H1 (cell line): ENCODE measurements around the gene COPG1. TPM values are rescaled to one million over a fixed set of nuclear protein-coding genes. Genes with fewer than 3 reads are reported as not detected.

Source experiments
- CTCF ChIA-PET: fragments of 300-600 bp; sonication (Branson Sonifier 250); formaldehyde crosslinking; loops from one replicate; lab custom pipeline; 2021; ENCODE audit not compliant: partially characterized antibody; lab: Charles Lee
- POLR2A ChIA-PET: fragments of 300-600 bp; sonication (Branson Sonifier 250); formaldehyde crosslinking; loops from one replicate; lab custom pipeline; 2021; ENCODE audit warnings: inconsistent platforms; ENCODE audit not compliant: partially characterized antibody; lab: Charles Lee
- DNase-seq, 2 experiments: peaks; one replicate each; pipeline versions ENCODE4 v3.0.0 to v3.0.0-alpha.2; 2010 to 2022; ENCODE audit warnings: low spot score in 2 of 2, low read depth in 1 of 2, mixed read lengths in 1 of 2
- FAIRE-seq: peaks from 2 replicates; lab custom pipeline; 2011; peaks lifted over from hg19 to GRCh38; lab: Jason Lieb, UNC
- H2AFZ ChIP-seq: 2 replicates; pipeline ENCODE4 v1.8.1; 2012; ENCODE audit warnings: low read length, inconsistent platforms
- H2AK5ac ChIP-seq: 2 replicates; pipeline ENCODE4 v1.6.1; 2013; ENCODE audit warnings: low read depth, low read length
- H2BK120ac ChIP-seq: replicated peaks from 2 replicates; pipeline ENCODE3; 2013; ENCODE audit warnings: low read depth, low read length, inconsistent platforms
- H2BK12ac ChIP-seq: 2 replicates; pipeline ENCODE4 v1.6.1; 2013; ENCODE audit warnings: low read depth, low read length
- H2BK15ac ChIP-seq: 2 replicates; pipeline ENCODE4 v1.6.1; 2013; ENCODE audit warnings: low read length
- H2BK20ac ChIP-seq: 2 replicates; pipeline ENCODE4 v1.6.1; 2013; ENCODE audit warnings: low read length
- H2BK5ac ChIP-seq: 2 replicates; pipeline ENCODE4 v1.6.1; 2013; ENCODE audit warnings: low read depth, low read length
- H3K14ac ChIP-seq: 2 replicates; pipeline ENCODE4 v1.6.1; 2013; ENCODE audit warnings: inconsistent platforms; ENCODE audit not compliant: insufficient read length
- H3K18ac ChIP-seq: 2 replicates; pipeline ENCODE4 v1.6.1; 2013; ENCODE audit warnings: low read length; ENCODE audit errors: extremely low read depth
- H3K23ac ChIP-seq: 2 replicates; pipeline ENCODE4 v1.6.1; 2013; ENCODE audit warnings: inconsistent platforms; ENCODE audit not compliant: insufficient read length
- H3K23me2 ChIP-seq: 2 replicates; pipeline ENCODE4 v1.6.1; 2013; ENCODE audit warnings: low read depth, low read length
- H3K27ac ChIP-seq: 2 replicates; pipeline ENCODE4 v1.6.1; 2011; ENCODE audit warnings: low read depth, low read length, inconsistent platforms
- H3K27me3 ChIP-seq, 4 experiments: replicated peaks in 1 of 4; 1 replicate in 1 of 4; 2 replicates in 3 of 4; pipeline versions ENCODE4 v1.6.1 to v1.8.1; 2011 to 2013; ENCODE audit warnings: low read length in 3 of 4, mild to moderate bottlenecking in 3 of 4, inconsistent platforms in 2 of 4, mixed read lengths in 2 of 4, moderate library complexity in 1 of 4; ENCODE audit not compliant: control insufficient read depth in 3 of 4, insufficient read depth in 3 of 4; ENCODE audit errors: extremely low read depth in 1 of 4
- H3K36me3 ChIP-seq, 4 experiments: 2 replicates each; pipeline versions ENCODE4 v1.6.1 to v1.8.1; 2011 to 2013; ENCODE audit warnings: mild to moderate bottlenecking in 4 of 4, low read length in 3 of 4, moderate library complexity in 2 of 4, control low read depth in 1 of 4, inconsistent platforms in 1 of 4; ENCODE audit not compliant: insufficient read depth in 4 of 4, control insufficient read depth in 2 of 4
- H3K4ac ChIP-seq: replicated peaks from 2 replicates; pipeline ENCODE3; 2013; ENCODE audit warnings: low read length, low read depth, mixed read lengths, inconsistent platforms; ENCODE audit not compliant: insufficient read length
- H3K4me1 ChIP-seq, 4 experiments: replicated peaks in 1 of 4; 1 replicate in 1 of 4; 2 replicates in 3 of 4; pipeline versions ENCODE4 v1.6.1 to v1.8.1; 2011 to 2013; ENCODE audit warnings: low read length in 3 of 4, inconsistent platforms in 2 of 4, mixed read lengths in 1 of 4; ENCODE audit not compliant: insufficient read depth in 4 of 4, control insufficient read depth in 3 of 4
- H3K4me2 ChIP-seq, 2 experiments: 2 replicates each; pipeline versions ENCODE4 v1.6.1 to v1.8.1; 2011 to 2013; ENCODE audit warnings: low read depth in 2 of 2, low read length in 2 of 2, control low read depth in 1 of 2, inconsistent platforms in 1 of 2, mild to moderate bottlenecking in 1 of 2; ENCODE audit not compliant: insufficient read depth in 1 of 2
- H3K4me3 ChIP-seq, 4 experiments: fragments of 200-600, 300-600 bp in 1 of 4; sonication (generic), shearing (Covaris generic), sonication (Bioruptor Twin) in 1 of 4; 2 replicates each; pipeline versions ENCODE4 v1.5.1 to v1.8.1; 2011 to 2016; ENCODE audit warnings: low read length in 4 of 4, low read depth in 3 of 4, control low read depth in 2 of 4, inconsistent platforms in 2 of 4, mild to moderate bottlenecking in 2 of 4, mixed read lengths in 1 of 4, moderate library complexity in 1 of 4; ENCODE audit not compliant: insufficient read depth in 2 of 4; ENCODE audit errors: extremely low read depth in 1 of 4
- H3K56ac ChIP-seq: replicated peaks from 2 replicates; pipeline ENCODE3; 2013; ENCODE audit warnings: low read depth, mild to moderate bottlenecking, mixed read lengths, low read length, inconsistent platforms; ENCODE audit not compliant: insufficient read length
- H3K79me1 ChIP-seq: 2 replicates; pipeline ENCODE4 v1.6.1; 2013; ENCODE audit warnings: low read depth, low read length, control low read depth
- H3K79me2 ChIP-seq, 2 experiments: 2 replicates each; pipeline versions ENCODE4 v1.6.1 to v1.8.1; 2012 to 2013; ENCODE audit warnings: low read length in 2 of 2, mild to moderate bottlenecking in 2 of 2, inconsistent platforms in 1 of 2; ENCODE audit not compliant: insufficient read depth in 2 of 2, control insufficient read depth in 1 of 2
- H3K9ac ChIP-seq, 4 experiments: replicated peaks in 1 of 4; 1 replicate in 1 of 4; 2 replicates in 3 of 4; pipeline versions ENCODE4 v1.6.1 to v1.8.1; 2011 to 2013; ENCODE audit warnings: low read depth in 3 of 4, low read length in 3 of 4, control low read depth in 2 of 4, mild to moderate bottlenecking in 2 of 4, moderate library complexity in 2 of 4, inconsistent platforms in 1 of 4; ENCODE audit errors: extremely low read depth in 1 of 4
- H3K9me3 ChIP-seq, 2 experiments: 2 replicates each; pipeline versions ENCODE4 v1.6.1 to v1.8.1; 2012 to 2013; ENCODE audit warnings: mild to moderate bottlenecking in 2 of 2, moderate library complexity in 2 of 2, control low read depth in 1 of 2, inconsistent platforms in 1 of 2, low read depth in 1 of 2, low read length in 1 of 2, mixed read lengths in 1 of 2; ENCODE audit not compliant: insufficient read depth in 2 of 2
- H4K20me1 ChIP-seq, 2 experiments: replicated peaks in 1 of 2; 2 replicates each; pipeline versions ENCODE3 to v1.8.1; 2011 to 2013; ENCODE audit warnings: inconsistent platforms in 2 of 2, low read length in 2 of 2, mild to moderate bottlenecking in 1 of 2; ENCODE audit not compliant: insufficient read depth in 2 of 2, control insufficient read depth in 1 of 2
- H4K5ac ChIP-seq: 2 replicates; pipeline ENCODE4 v1.6.1; 2013; ENCODE audit warnings: low read length, low read depth, mixed read lengths, inconsistent platforms; ENCODE audit not compliant: insufficient read length
- H4K8ac ChIP-seq: 2 replicates; pipeline ENCODE4 v1.8.0; 2013; ENCODE audit warnings: mild to moderate bottlenecking, moderate library complexity, low read length, inconsistent platforms; ENCODE audit not compliant: insufficient read depth; ENCODE audit errors: extremely low read depth
- H4K91ac ChIP-seq: replicated peaks from 2 replicates; pipeline ENCODE3; 2013; ENCODE audit warnings: low read length, mixed read lengths, inconsistent platforms; ENCODE audit not compliant: insufficient read length
- BACH1 ChIP-seq: IDR thresholded peaks from 2 replicates; pipeline ENCODE4 v1.6.1; 2012; ENCODE audit warnings: low read length, improper control_type of control experiment
- BCL11A ChIP-seq, 2 experiments: IDR thresholded peaks; one replicate each; pipeline ENCODE4 v1.6.1; 2011; ENCODE audit warnings: low read depth in 2 of 2, low read length in 2 of 2, mild to moderate bottlenecking in 2 of 2
- EGR1 ChIP-seq: IDR thresholded peaks from 2 replicates; pipeline ENCODE4 v1.6.1; 2011; ENCODE audit warnings: low read depth, low read length, borderline replicate concordance
- EZH2 ChIP-seq: fragments of 200-600 bp; sonication (generic); IDR thresholded peaks from 2 replicates; pipeline ENCODE4 v1.7.1; 2012; ENCODE audit warnings: low read depth, mild to moderate bottlenecking, moderate library complexity, low read length, inconsistent platforms; ENCODE audit not compliant: severe bottlenecking
- FOSL1 ChIP-seq: IDR thresholded peaks from 2 replicates; pipeline ENCODE4 v1.6.1; 2011; ENCODE audit warnings: mild to moderate bottlenecking, low read depth, low read length, moderate library complexity; ENCODE audit not compliant: insufficient read depth
- JUN ChIP-seq: IDR thresholded peaks from 2 replicates; pipeline ENCODE4 v1.6.1; 2011; ENCODE audit warnings: low read depth, mild to moderate bottlenecking, improper control_type of control experiment, low read length
- MAFK ChIP-seq: IDR thresholded peaks from 2 replicates; pipeline ENCODE4 v1.6.1; 2012; ENCODE audit warnings: low read depth, mild to moderate bottlenecking, improper control_type of control experiment, low read length
- NANOG ChIP-seq: IDR thresholded peaks from 2 replicates; pipeline ENCODE4 v1.6.1; 2011; ENCODE audit warnings: low read length, low read depth, mild to moderate bottlenecking, inconsistent platforms; ENCODE audit not compliant: insufficient read depth, poor library complexity, severe bottlenecking
- POLR2A ChIP-seq, 2 experiments: IDR thresholded peaks; 1 replicate in 1 of 2; 2 replicates in 1 of 2; pipeline ENCODE4 v1.6.1; 2011; ENCODE audit warnings: low read depth in 2 of 2, low read length in 2 of 2, mild to moderate bottlenecking in 2 of 2; ENCODE audit errors: control extremely low read depth in 1 of 2
- RAD21 ChIP-seq, 2 experiments: IDR thresholded peaks in 1 of 2; conservative IDR thresholded peaks in 1 of 2; 2 replicates each; pipeline ENCODE4 v1.6.1; 2011; ENCODE audit warnings: low read depth in 2 of 2, low read length in 2 of 2, improper control_type of control experiment in 1 of 2, inconsistent platforms in 1 of 2, mild to moderate bottlenecking in 1 of 2, moderate library complexity in 1 of 2
- SP2 ChIP-seq: IDR thresholded peaks from 2 replicates; pipeline ENCODE4 v1.6.1; 2012; ENCODE audit warnings: mild to moderate bottlenecking, low read length, inconsistent platforms
- TBP ChIP-seq: IDR thresholded peaks from 2 replicates; pipeline ENCODE4 v1.6.1; 2011; ENCODE audit warnings: low read depth, low read length, improper control_type of control experiment
- WGBS, 2 experiments: shearing (Covaris generic) in 1 of 2; methylation state at CpG; one replicate each; pipeline versions ENCODE4 v1.1.6 to v1.1.7; 2013 to 2015; ENCODE audit warnings: low lambda C conversion rate in 2 of 2, mixed read lengths in 2 of 2, inconsistent platforms in 1 of 2, low coverage in 1 of 2, missing lambda C conversion rate in 1 of 2; ENCODE audit not compliant: insufficient replicate concordance in 2 of 2, insufficient coverage in 1 of 2, insufficient read length in 1 of 2; ENCODE audit errors: extremely low coverage in 1 of 2, missing lambda C conversion rate in 1 of 2; 5-methylcytosine and 5-hydroxymethylcytosine counted together
- polyA plus RNA-seq, 7 experiments: library from polyadenylated mRNA; depleted of rRNA in 3 of 7; stranded (reverse) in 5 of 7; unstranded in 2 of 7; fragments of >200 nt in 5 of 7; fragments of 200-250 nt in 2 of 7; gene quantifications; 1 replicate in 5 of 7; 2 replicates in 1 of 7; 4 replicates in 1 of 7; pipeline versions ENCODE4 v1.2.1 to v1.2.3, GENCODE V29; 2011 to 2013; ENCODE audit warnings: missing spikeins in 2 of 7, mixed read lengths in 2 of 7
- total RNA-seq: library from RNA; stranded (reverse); fragmentation: NEBNext Ultra II Directional; extraction: Animal tissue kit (Norgen Biotek cat#: 25700); gene quantifications from 2 replicates; pipeline ENCODE4 v1.2.1, GENCODE V29; 2021

Gene COPG1
- total and polyA plus RNA-seq, 2 of the 8 experiments (the other 6 are each of a cell fraction or from before 2014, with no cell fraction given): 52.7 to 106 TPM

DNA sequence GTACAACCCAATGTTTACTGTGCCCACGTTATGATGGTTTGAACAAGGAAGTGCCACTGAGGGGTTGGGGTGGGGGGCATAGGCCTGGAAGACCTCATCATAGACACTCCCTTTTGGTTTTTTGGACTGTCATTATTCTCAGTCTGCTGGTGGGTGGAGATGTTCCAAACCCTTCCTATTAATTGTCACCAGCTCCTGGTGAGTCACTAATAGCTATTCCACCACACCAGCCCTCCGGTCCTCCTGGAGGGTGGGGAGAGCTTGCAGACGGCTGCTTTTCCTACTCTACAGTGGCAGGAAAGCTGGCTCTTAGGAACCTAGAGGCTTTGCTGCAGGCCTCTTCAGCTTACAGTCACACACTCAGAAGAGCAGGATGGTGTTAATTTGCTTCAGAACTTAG, 9.0 kb upstream of the COPG1 start:
- H3K27ac ChIP-seq: no peak overlapping the region
- H2BK5ac ChIP-seq: no peak overlapping the region
- no peak overlapping the region for H3K18ac ChIP-seq
- no peak overlapping the region for H3K14ac ChIP-seq
- 83% methylated on average over 3 of the region's 3 CpGs; no CpG with 5 or more reads in 1 of the 2 experiments for WGBS, 2 experiments
- H2AK5ac ChIP-seq: no peak overlapping the region
- H3K4me1 ChIP-seq: peaks cover 0 to 5% (median 1%) of the 10 kb centered on the region in 4 experiments; a peak in 4 of 7 replicates
- no peak overlapping the region for H2BK15ac ChIP-seq
- no peak overlapping the region for H3K4me2 ChIP-seq
- H3K9ac ChIP-seq: no peak overlapping the region
- H2AFZ ChIP-seq: peak overlapping the region; percentile 64; the same call in 1 of the 2 replicates
- no peaks in the 10 kb centered on the region for H3K36me3 ChIP-seq
- no peak overlapping the region for H3K4ac ChIP-seq
- no peak overlapping the region for H2BK20ac ChIP-seq
- DNase-seq (no peak), FAIRE-seq (no peak)
- POLR2A ChIA-PET: interaction anchor here (1.3 to 4.9 kb wide), 6 partner anchors 9 to 121 kb away, joined by 4 to 26 read pairs (median 7); partner anchors contain the start of genes CNBP and COPG1
- H3K4me3 ChIP-seq: no peak overlapping the region
- H4K5ac ChIP-seq: no peak overlapping the region
- no peaks in the 10 kb centered on the region for H3K79me1 ChIP-seq
- H3K23me2 ChIP-seq: no peaks in the 10 kb centered on the region
- no peaks in the 10 kb centered on the region for H3K9me3 ChIP-seq
- no peak overlapping the region for H4K8ac ChIP-seq
- H2BK120ac ChIP-seq: no peak overlapping the region
- H3K27me3 ChIP-seq: no peaks in the 10 kb centered on the region
- no peaks in the 10 kb centered on the region for H3K79me2 ChIP-seq
- no peak overlapping the region for H3K56ac ChIP-seq
- H2BK12ac ChIP-seq: no peak overlapping the region
- H4K91ac ChIP-seq: no peak overlapping the region
- no peak overlapping the region for H3K23ac ChIP-seq
- no peaks in the 10 kb centered on the region for H4K20me1 ChIP-seq
- CTCF ChIA-PET: interaction anchor here (0.6 to 1.9 kb wide), 9 partner anchors 10 to 190 kb away, joined by 3 to 7 read pairs (median 4); no protein-coding TSS in a partner anchor
- no peak for TF ChIP-seq BACH1
- no peak for TF ChIP-seq SP2
- no peak for TF ChIP-seq NANOG
- no peak for TF ChIP-seq EGR1
- no peak for TF ChIP-seq MAFK
- no peak for TF ChIP-seq FOSL1
- TF ChIP-seq TBP: no peak
- TF ChIP-seq BCL11A (IDR thresholded peaks at IDR 0.05; ENCODE audit: low read depth in 2 of 2, low read length in 2 of 2): no peak
- TF ChIP-seq POLR2A (IDR thresholded peaks at IDR 0.05; ENCODE audit: control extremely low read depth in 1 of 2, low read depth in 2 of 2, low read length in 2 of 2): no peak
- no peak for TF ChIP-seq EZH2
- no peak for TF ChIP-seq JUN
- no peak for TF ChIP-seq RAD21 (IDR thresholded peaks at IDR 0.05 in 1 of 2, conservative IDR thresholded peaks at IDR 0.05 in 1 of 2; ENCODE audit: low read depth in 2 of 2, low read length in 2 of 2)
